Pericardium fibroblast (primary cell): ENCODE measurements around the gene HBD. TPM values are rescaled to one million over a fixed set of nuclear protein-coding genes. Genes with fewer than 3 reads are reported as not detected.

Source experiments
- total RNA-seq: library from RNA; depleted of rRNA; stranded (reverse); fragments of >200 nt; gene quantifications from 2 replicates; pipeline ENCODE4 v1.2.3, GENCODE V29; 2015

The HBD gene
- total RNA-seq, result not detected in 2 replicates

GRCh38 chr11:5234381-5234834, at the start of gene HBD:
Gene HBD (minus strand): TSS chr11:5234483. CDS start chr11:5234433, 50 bp downstream.

GRCh38 chr11:5269715-5270147, 35.4 kb upstream of the HBD start, which contains the start of gene HBE1:
Gene HBE1 (minus strand): TSS chr11:5269945. CDS start chr11:5269890, 55 bp downstream.

GRCh38 chr11:5254646-5255413, 20.5 kb upstream of the HBD start, which contains the start of gene HBG2:
Gene HBG2 (minus strand): TSS chr11:5254781. CDS start chr11:5254728, 53 bp downstream.

GRCh38 chr11:5249807-5250396, 15.6 kb upstream of the HBD start, which contains the start of gene HBG1:
Gene HBG1 (minus strand): TSS chr11:5249857. CDS start chr11:5249804, 53 bp downstream.

GRCh38 chr11:5226732-5227310, 7.5 kb downstream of the HBD start, which contains the start of gene HBB:
Gene HBB (minus strand): TSS chr11:5227071. CDS start chr11:5227021, 50 bp downstream.

GRCh38 chr11:5200582-5200981, 33.7 kb downstream of the HBD start, which contains the start of gene OR51V1:
Gene OR51V1 (minus strand): TSS chr11:5200682. CDS start chr11:5200682, 0 bp downstream.

Other genes with a start within 250 kb of the HBD start
- not detected in 2 replicates for gene OR51L1, start 239.6 kb downstream of the HBD start, total RNA-seq
- not detected in 2 replicates for gene OR52J3, start 188.0 kb downstream of the HBD start, total RNA-seq
- not detected in 2 replicates for gene OR52E2, start 174.9 kb downstream of the HBD start, total RNA-seq
- gene OR52E1, start 164.9 kb downstream of the HBD start, total RNA-seq, result not detected in 2 replicates
- gene OR52A5, start 96.1 kb downstream of the HBD start, total RNA-seq, result not detected in 2 replicates
- not detected in 2 replicates for gene OR52A1, start 79.7 kb downstream of the HBD start, total RNA-seq
- gene OR51V1, start 33.8 kb downstream of the HBD start, total RNA-seq, result not detected in 2 replicates
- gene HBB, start 7.4 kb downstream of the HBD start, total RNA-seq, result not detected in 2 replicates
- not detected in 2 replicates for gene HBG1, start 15.4 kb upstream of the HBD start, total RNA-seq
- gene HBG2, start 20.3 kb upstream of the HBD start, total RNA-seq, result not detected in 2 replicates
- not detected in 2 replicates for gene HBE1, start 35.5 kb upstream of the HBD start, total RNA-seq
- gene OR51B4, start 67.5 kb upstream of the HBD start, total RNA-seq, result not detected in 2 replicates
- gene OR51B2, start 89.8 kb upstream of the HBD start, total RNA-seq, result not detected in 2 replicates
- gene OR51B5, start 109.0 kb upstream of the HBD start, total RNA-seq, result not detected in 2 replicates
- not detected in 2 replicates for gene OR51B6, start 117.0 kb upstream of the HBD start, total RNA-seq
- gene OR51M1, start 149.3 kb upstream of the HBD start, total RNA-seq, result not detected in 2 replicates
- gene OR51Q1, start 187.6 kb upstream of the HBD start, total RNA-seq, result not detected in 2 replicates
- not detected in 2 replicates for gene OR51I1, start 207.0 kb upstream of the HBD start, total RNA-seq
- gene OR51I2, start 214.8 kb upstream of the HBD start, total RNA-seq, result not detected in 2 replicates